Breast epithelium (tissue), 4 donors: ENCODE results near the gene TNNT2. TPM values are rescaled to one million over a fixed set of nuclear protein-coding genes. Genes with fewer than 3 reads are reported as not detected.

Source experiments
- DNase-seq, 2 donors: peaks; one replicate each; pipeline ENCODE4 v3.0.0-alpha.2; 2019; ENCODE audit warnings: low spot score in 2 of 2
- H3K27ac ChIP-seq, 2 donors: fragments of 200-600 bp; sonication (generic) in 1 of 2; one replicate each; pipeline ENCODE4 v1.5.1; 2016 to 2019; ENCODE audit warnings: mild to moderate bottlenecking in 1 of 2
- H3K27me3 ChIP-seq, 2 donors: fragments of 200-600 bp; sonication (generic) in 1 of 2; one replicate each; pipeline versions ENCODE4 v1.5.1 to v1.6.0; 2017 to 2019; ENCODE audit warnings: control low read depth in 1 of 2, mild to moderate bottlenecking in 1 of 2
- H3K36me3 ChIP-seq: fragments of 200-600 bp; one replicate; pipeline ENCODE4 v1.5.1; 2019
- H3K4me1 ChIP-seq, 2 donors: fragments of 200-600 bp; sonication (generic); one replicate each; pipeline ENCODE4 v1.5.1; 2016 to 2019; ENCODE audit warnings: control low read depth in 1 of 2
- H3K4me3 ChIP-seq, 3 donors: fragments of 200-600 bp; sonication (generic); 1 replicate in 2 of 3; 2 replicates in 1 of 3; pipeline ENCODE4 v1.5.1; 2016 to 2019; ENCODE audit warnings: mild to moderate bottlenecking in 3 of 3, moderate library complexity in 2 of 3
- H3K9me3 ChIP-seq, 2 donors: fragments of 200-600 bp; sonication (generic) in 1 of 2; one replicate each; pipeline ENCODE4 v1.5.1; 2016 to 2019; ENCODE audit warnings: control low read depth in 1 of 2
- CTCF ChIP-seq, 3 donors: fragments of 450-650 bp; IDR thresholded peaks; one replicate each; pipeline ENCODE4 v1.5.1; 2016 to 2017; ENCODE audit warnings: antibody characterized with exemption in 3 of 3, mild to moderate bottlenecking in 3 of 3, moderate library complexity in 3 of 3
- POLR2A ChIP-seq: fragments of 450-650 bp; IDR thresholded peaks from one replicate; pipeline ENCODE4 v1.6.1; 2016; ENCODE audit warnings: antibody characterized with exemption, mild to moderate bottlenecking, moderate library complexity
- POLR2AphosphoS5 ChIP-seq, 3 donors: sonication (generic); formaldehyde crosslinking; IDR thresholded peaks; one replicate each; pipeline ENCODE4 v1.6.1; 2017; ENCODE audit warnings: antibody characterized with exemption in 3 of 3
- intact Hi-C: fragments of 100-400 bp; cut with DNase I; formaldehyde crosslinking; loops from one replicate; pipeline ENCODE4 v1.15.1; 2023; ENCODE audit warnings: low total_unique reads
- total RNA-seq, 3 donors: library from RNA; depleted of rRNA; stranded (reverse); fragments of >200 nt; gene quantifications; one replicate each; pipeline ENCODE4 v1.1.0, GENCODE V29; 2016

Gene TNNT2
- total RNA-seq, 3 donors from 2014 or later, result 1.3 to 2.6 TPM; not detected in 1

DNA sequence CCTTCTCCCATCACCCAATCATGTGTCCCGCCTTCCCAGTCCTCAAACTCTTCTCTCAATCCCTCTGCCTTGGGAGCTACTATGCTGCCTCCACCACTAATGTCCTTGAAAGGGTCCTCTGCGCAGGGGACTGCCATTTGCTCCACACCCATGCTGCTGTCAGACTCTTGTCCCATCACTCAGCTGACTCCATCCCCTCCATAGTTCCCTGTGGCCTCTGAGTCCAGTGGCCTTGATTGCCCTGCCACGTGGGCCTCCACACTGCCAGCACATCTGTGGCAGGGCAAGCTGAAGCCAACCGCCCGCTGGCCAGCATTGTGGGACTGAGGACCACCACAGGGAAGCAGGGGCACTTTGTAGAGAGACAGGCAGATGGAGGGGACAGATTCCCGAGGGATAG is 1.3 kb upstream of the TNNT2 start:
- no peaks in the 10 kb centered on the region for H3K27me3 ChIP-seq

GRCh38 chr1:201376464-201377374 is 761 bp downstream of the TNNT2 start:
- no peak for DNase-seq
- no peak overlapping the region for H3K27ac ChIP-seq
- no peak overlapping the region for H3K4me3 ChIP-seq
- intact Hi-C loops, result no loop called here
- no peak for TF ChIP-seq POLR2AphosphoS5 (IDR thresholded peaks at IDR 0.05)
- TF ChIP-seq POLR2A, result no peak
- TF ChIP-seq CTCF (IDR thresholded peaks at IDR 0.05), result no peak
- no peaks in the 10 kb centered on the region for H3K27me3 ChIP-seq
- H3K9me3 ChIP-seq, result no peaks in the 10 kb centered on the region
- H3K36me3 ChIP-seq, result no peaks in the 10 kb centered on the region
- peaks cover 0 to 8% of the 10 kb centered on the region in 2 donors for H3K4me1 ChIP-seq

More for the DNA sequence above, 1.3 kb upstream of the TNNT2 start:
- intact Hi-C loops, result no loop called here
- Histone ChIP-seq H3K4me3 (no peak overlapping the region), H3K27ac (no peak overlapping the region), H3K4me1 (peaks cover 0 to 8% of the 10 kb centered on the region in 2 donors), H3K9me3 (no peaks in the 10 kb centered on the region), H3K36me3 (no peaks in the 10 kb centered on the region)
- TF ChIP-seq POLR2AphosphoS5 (IDR thresholded peaks at IDR 0.05) (no peak), CTCF (IDR thresholded peaks at IDR 0.05) (no peak), POLR2A (no peak)
- DNase-seq, result no peak

- Histone ChIP-seq H3K4me1 (peaks cover 0 to 5% of the 10 kb centered on the region in 2 donors), H3K36me3 (no peaks in the 10 kb centered on the region), H3K27ac (no peak overlapping the region), H3K27me3 (no peaks in the 10 kb centered on the region), H3K4me3 (no peak overlapping the region), H3K9me3 (no peaks in the 10 kb centered on the region)
- TF ChIP-seq POLR2A, result no peak
- no peak for TF ChIP-seq CTCF (IDR thresholded peaks at IDR 0.05)
- TF ChIP-seq POLR2AphosphoS5 (IDR thresholded peaks at IDR 0.05), result no peak
- no peak for DNase-seq
- intact Hi-C loops, result no loop called here
Observed at GRCh38 chr1:201376107-201376463, 1.4 kb downstream of the TNNT2 start.

GRCh38 chr1:201375169-201375568 is 2.3 kb downstream of the TNNT2 start:
- TF ChIP-seq CTCF (IDR thresholded peaks at IDR 0.05) (no peak), POLR2AphosphoS5 (IDR thresholded peaks at IDR 0.05) (no peak), POLR2A (no peak)
- no peaks in the 10 kb centered on the region for H3K36me3 ChIP-seq
- H3K4me1 ChIP-seq, result no peaks in the 10 kb centered on the region
- DNase-seq, result no peak
- no peaks in the 10 kb centered on the region for H3K27me3 ChIP-seq
- no peaks in the 10 kb centered on the region for H3K9me3 ChIP-seq
- no peak overlapping the region for H3K27ac ChIP-seq
- intact Hi-C loops, result no loop called here
- H3K4me3 ChIP-seq, result no peak overlapping the region

DNA sequence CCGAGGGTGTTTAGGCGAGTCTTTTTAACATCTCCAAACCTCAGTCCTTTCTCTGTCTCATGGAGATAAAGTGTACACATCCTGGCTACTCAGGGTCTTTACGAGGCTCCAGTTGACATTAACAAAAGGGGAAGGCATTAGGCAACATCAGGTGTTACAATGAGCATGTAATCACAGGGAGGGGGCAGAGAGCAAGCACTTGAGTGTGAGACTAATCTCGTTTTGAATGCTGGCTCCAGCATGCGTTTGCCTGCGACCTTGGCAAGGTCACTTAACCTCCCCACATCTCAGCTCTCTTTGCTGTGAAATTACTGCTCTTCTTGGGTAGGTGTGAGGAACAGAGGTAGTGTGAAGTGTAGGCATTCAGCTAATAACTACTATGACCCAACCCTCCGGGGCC is 3.1 kb downstream of the TNNT2 start:
- no peak for DNase-seq
- no peaks in the 10 kb centered on the region for H3K36me3 ChIP-seq
- TF ChIP-seq POLR2AphosphoS5 (IDR thresholded peaks at IDR 0.05) (no peak), POLR2A (no peak), CTCF (IDR thresholded peaks at IDR 0.05) (no peak)
- H3K27ac ChIP-seq, result no peak overlapping the region
- no peak overlapping the region for H3K4me3 ChIP-seq
- no peaks in the 10 kb centered on the region for H3K4me1 ChIP-seq
- H3K27me3 ChIP-seq, result no peaks in the 10 kb centered on the region
- intact Hi-C loops, result no loop called here
- H3K9me3 ChIP-seq, result no peaks in the 10 kb centered on the region
